Measurements from ENCODE around the gene EVC2.

DNA sequence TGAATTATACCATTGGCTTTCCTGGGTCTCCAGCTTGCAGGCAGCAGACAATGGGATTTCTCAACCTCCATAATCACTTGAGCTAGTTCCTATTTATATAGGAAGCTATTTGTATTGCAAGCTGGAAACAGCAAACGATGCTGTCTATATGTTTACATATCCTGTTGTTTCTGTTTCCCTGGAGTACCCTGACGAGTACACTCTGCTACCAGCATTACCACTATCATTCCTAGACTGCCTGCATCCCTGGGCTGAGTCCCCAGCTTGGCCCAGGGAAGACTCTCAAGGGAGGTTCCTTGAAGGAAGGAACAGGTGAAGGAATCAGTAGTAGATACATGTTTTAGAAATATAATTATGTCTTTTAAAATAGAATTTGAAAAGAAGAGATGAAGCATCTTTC, 81.4 kb downstream of the EVC2 start:
- TF ChIP-seq, protein P1, sequence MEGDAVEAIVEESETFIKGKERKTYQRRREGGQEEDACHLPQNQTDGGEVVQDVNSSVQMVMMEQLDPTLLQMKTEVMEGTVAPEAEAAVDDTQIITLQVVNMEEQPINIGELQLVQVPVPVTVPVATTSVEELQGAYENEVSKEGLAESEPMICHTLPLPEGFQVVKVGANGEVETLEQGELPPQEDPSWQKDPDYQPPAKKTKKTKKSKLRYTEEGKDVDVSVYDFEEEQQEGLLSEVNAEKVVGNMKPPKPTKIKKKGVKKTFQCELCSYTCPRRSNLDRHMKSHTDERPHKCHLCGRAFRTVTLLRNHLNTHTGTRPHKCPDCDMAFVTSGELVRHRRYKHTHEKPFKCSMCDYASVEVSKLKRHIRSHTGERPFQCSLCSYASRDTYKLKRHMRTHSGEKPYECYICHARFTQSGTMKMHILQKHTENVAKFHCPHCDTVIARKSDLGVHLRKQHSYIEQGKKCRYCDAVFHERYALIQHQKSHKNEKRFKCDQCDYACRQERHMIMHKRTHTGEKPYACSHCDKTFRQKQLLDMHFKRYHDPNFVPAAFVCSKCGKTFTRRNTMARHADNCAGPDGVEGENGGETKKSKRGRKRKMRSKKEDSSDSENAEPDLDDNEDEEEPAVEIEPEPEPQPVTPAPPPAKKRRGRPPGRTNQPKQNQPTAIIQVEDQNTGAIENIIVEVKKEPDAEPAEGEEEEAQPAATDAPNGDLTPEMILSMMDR (IDR thresholded peaks at IDR 0.05): no peak
- no peak for TF ChIP-seq EZH2 (IDR thresholded peaks at IDR 0.05; ENCODE audit: borderline replicate concordance, insufficient read depth, low read depth, low read length, poor library complexity, severe bottlenecking)
